K562 (cell line): Measurements from ENCODE around the gene COL4A1. TPM values are rescaled to one million over a fixed set of nuclear protein-coding genes. Genes with fewer than 3 reads are reported as not detected.

Experiments used
- ATAC-seq: fragments of 200-7000 bp; cut with Tn5 transposase; 3 replicates; pipeline ENCODE4 v1.9.1; 2020; ENCODE audit warnings: moderate library complexity
- BruUV-seq: library from RNA; stranded (reverse); fragments of 400-500 nt; replicated peaks from 2 replicates; lab custom pipeline; 2021; lab: Mats Ljungman, UMichigan
- CTCF ChIA-PET: fragments of 300-600 bp; formaldehyde crosslinking; extraction: SDS; loops from one replicate; lab custom pipeline; 2021; ENCODE audit warnings: low intra/inter-chr PET ratio; lab: Yijun Ruan, JAX
- POLR2A ChIA-PET: fragments of 300-600, 350-650 bp; sonication (Branson Sonifier 250); formaldehyde crosslinking; extraction: SDS; loops from one replicate; lab custom pipeline; 2021; ENCODE audit warnings: antibody characterized with exemption, inconsistent platforms; lab: Yijun Ruan, JAX
- DNase-seq, 4 experiments: peaks; one replicate each; pipeline versions ENCODE4 v3.0.0 to v3.0.0-alpha.2; 2011 to 2018; ENCODE audit warnings: low spot score in 3 of 4, mixed read lengths in 3 of 4; ENCODE audit errors: extremely low read depth in 1 of 4
- FAIRE-seq: peaks from 2 replicates; lab custom pipeline; 2011; peaks lifted over from hg19 to GRCh38; lab: Jason Lieb, UNC
- H2AFZ ChIP-seq: 2 replicates; pipeline ENCODE4 v1.6.0; 2011; ENCODE audit warnings: low read depth, low read length, control low read depth, inconsistent platforms
- H3K27ac ChIP-seq: fragments of 200-600 bp; 3 replicates; pipeline ENCODE4 v1.8.0; 2011; ENCODE audit warnings: low read depth, mild to moderate bottlenecking, control low read depth, inconsistent platforms, low read length, moderate library complexity, mixed read lengths; ENCODE audit errors: extremely low read depth
- H3K27me3 ChIP-seq, 2 experiments: fragments of 300-600 bp in 1 of 2; 2 replicates in 1 of 2; 3 replicates in 1 of 2; pipeline versions ENCODE4 v1.6.0 to v1.8.0; 2011; ENCODE audit warnings: inconsistent platforms in 2 of 2, low read length in 2 of 2, mild to moderate bottlenecking in 1 of 2, mixed read lengths in 1 of 2, moderate library complexity in 1 of 2; ENCODE audit not compliant: control insufficient read depth in 2 of 2, insufficient read depth in 2 of 2
- H3K36me3 ChIP-seq: fragments of 300-600 bp; 3 replicates; pipeline ENCODE4 v1.8.0; 2011; ENCODE audit warnings: mild to moderate bottlenecking, low read length, inconsistent platforms; ENCODE audit not compliant: control insufficient read depth, insufficient read depth
- H3K4me1 ChIP-seq, 2 experiments: fragments of 200-600 bp in 1 of 2; replicated peaks in 1 of 2; 2 replicates in 1 of 2; 3 replicates in 1 of 2; pipeline versions ENCODE4 v1.5.1 to v1.8.0; 2011; ENCODE audit warnings: inconsistent platforms in 2 of 2, low read length in 2 of 2, mild to moderate bottlenecking in 1 of 2, mixed read lengths in 1 of 2, moderate library complexity in 1 of 2; ENCODE audit not compliant: control insufficient read depth in 2 of 2, insufficient read depth in 2 of 2
- H3K4me2 ChIP-seq: 2 replicates; pipeline ENCODE4 v1.6.1; 2011; ENCODE audit warnings: low read length, control low read depth, inconsistent platforms, mixed read lengths; ENCODE audit not compliant: insufficient read depth
- H3K4me3 ChIP-seq: fragments of 200-600 bp; sonication (generic), shearing (Covaris generic); 2 replicates; pipeline ENCODE4 v1.5.1; 2016; ENCODE audit warnings: control low read depth, inconsistent platforms
- H3K79me2 ChIP-seq: fragments of 200-600 bp; 3 replicates; pipeline ENCODE4 v1.8.0; 2011; ENCODE audit warnings: low read length, inconsistent platforms; ENCODE audit not compliant: control insufficient read depth, insufficient read depth
- H3K9ac ChIP-seq, 2 experiments: 2 replicates each; pipeline versions ENCODE4 v1.6.0 to v1.6.1; 2011; ENCODE audit warnings: low read depth in 2 of 2, low read length in 2 of 2, control low read depth in 1 of 2, inconsistent platforms in 1 of 2, mild to moderate bottlenecking in 1 of 2, mixed read lengths in 1 of 2; ENCODE audit not compliant: insufficient read depth in 1 of 2
- H3K9me1 ChIP-seq: one replicate; pipeline ENCODE4 v1.6.0; 2011; ENCODE audit warnings: inconsistent platforms, mild to moderate bottlenecking, low read length, moderate library complexity; ENCODE audit not compliant: control insufficient read depth, insufficient read depth
- H3K9me3 ChIP-seq: replicated peaks from 2 replicates; pipeline ENCODE4 v1.5.1; 2011; ENCODE audit warnings: low read depth, low read length, inconsistent platforms; ENCODE audit not compliant: control insufficient read depth, insufficient read depth
- H4K20me1 ChIP-seq: replicated peaks from 2 replicates; pipeline ENCODE4 v1.6.1; 2011; ENCODE audit warnings: low read length, inconsistent platforms, mixed read lengths; ENCODE audit not compliant: control insufficient read depth, insufficient read depth
- BRD4 ChIP-seq: fragments of 200-600 bp; sonication (generic); IDR thresholded peaks from 2 replicates; pipeline ENCODE4 v1.6.1; 2017; ENCODE audit warnings: inconsistent platforms
- CCNT2 ChIP-seq: IDR thresholded peaks from 2 replicates; pipeline ENCODE4 v1.6.1; 2011; ENCODE audit warnings: borderline replicate concordance, low read depth, mild to moderate bottlenecking, moderate library complexity, mixed read lengths, low read length; ENCODE audit not compliant: insufficient read length; ENCODE audit errors: extremely low read depth
- EP400 ChIP-seq: fragments of 450-650 bp; IDR thresholded peaks from 2 replicates; pipeline ENCODE4 v1.6.1; 2017; ENCODE audit warnings: antibody characterized with exemption, mild to moderate bottlenecking, moderate library complexity
- GTF2F1 ChIP-seq: IDR thresholded peaks from 2 replicates; pipeline ENCODE4 v1.6.1; 2011; ENCODE audit warnings: low read depth, low read length, improper control_type of control experiment
- HMGN3 ChIP-seq: IDR thresholded peaks from 2 replicates; pipeline ENCODE4 v1.6.1; 2011; ENCODE audit warnings: borderline replicate concordance, low read depth, mild to moderate bottlenecking, mixed read lengths, low read length; ENCODE audit not compliant: insufficient read length; ENCODE audit errors: extremely low read depth
- PREB ChIP-seq: sonication (generic); formaldehyde crosslinking; IDR thresholded peaks from 2 replicates; pipeline ENCODE4 v1.8.1; 2023; ENCODE audit warnings: mild to moderate bottlenecking, missing genetic modification reagents
- WGBS: fragments of 100-300 bp; shearing (Covaris generic); methylation state at CpG from one replicate; pipeline ENCODE4 v1.1.6; 2016; ENCODE audit warnings: low coverage, mixed read lengths; ENCODE audit not compliant: insufficient coverage; ENCODE audit errors: missing lambda C conversion rate; 5-methylcytosine and 5-hydroxymethylcytosine counted together
- in situ Hi-C: fragments of 300-500 bp; cut with MboI; formaldehyde crosslinking; loops from 4 replicates; pipeline ENCODE4 v1.15.0; 2018; ENCODE audit warnings: inconsistent platforms, mixed read lengths
- intact Hi-C: fragments of 100-400 bp; cut with micrococcal nuclease; formaldehyde crosslinking; loops from 2 replicates; pipeline ENCODE4 v1.14.2; 2022
- polyA plus RNA-seq, 8 experiments: library from polyadenylated mRNA; depleted of rRNA in 4 of 8; stranded (reverse) in 5 of 8; unstranded in 3 of 8; fragments of >200 nt; fragmentation: Nextera tagmentation in 2 of 8; fragmentation: Illumina TruSeq in 1 of 8; extraction: Ambion mirVana in 2 of 8; extraction: Trizol in 1 of 8; gene quantifications; 2 replicates each; pipeline versions ENCODE4 v1.2.1 to v1.2.3, GENCODE V29; 2011 to 2014; ENCODE audit warnings: inconsistent platforms in 1 of 8, missing spikeins in 1 of 8
- total RNA-seq, 7 experiments: library from RNA; depleted of rRNA in 6 of 7; stranded (reverse); fragments of >200 nt in 6 of 7; fragmentation: Illumina TruSeq in 2 of 7; extraction: Trizol in 2 of 7; gene quantifications; 2 replicates each; pipeline versions ENCODE4 v1.2.1 to v1.2.3, GENCODE V29; 2011 to 2021; ENCODE audit warnings: low replicate concordance in 1 of 7

Gene COL4A1
- total and polyA plus RNA-seq, 9 of the 15 experiments (the other 6 are each of a cell fraction or from before 2014, with no cell fraction given), result 0.35 TPM; not detected in 8

GRCh38 chr13:110206185-110206584 lies 100.8 kb downstream of the COL4A1 start:
- no peaks in the 10 kb centered on the region for H3K36me3 ChIP-seq
- no peak for FAIRE-seq
- BruUV-seq, result no TSS peak
- TF ChIP-seq GTF2F1 (no peak), PREB (CRISPR knock-in tag) (no peak), BRD4 (no peak), EP400 (no peak), HMGN3 (no peak), CCNT2 (no peak)
- ChIA-PET CTCF (no interaction called here), POLR2A (no interaction called here)
- no peak for DNase-seq
- no peak for ATAC-seq
- H3K4me3 ChIP-seq, result no peak overlapping the region
- H3K27me3 ChIP-seq, result peaks cover 2 to 20% of the 10 kb centered on the region in 2 experiments; a peak in 3 of 5 replicates
- 3% methylated on average over 8 of the region's 8 CpGs for WGBS
- no peaks in the 10 kb centered on the region for H3K9me3 ChIP-seq
- no peak overlapping the region for H2AFZ ChIP-seq
- H3K9ac ChIP-seq, result no peak overlapping the region
- H3K27ac ChIP-seq, result no peak overlapping the region
- no peak overlapping the region for H3K4me2 ChIP-seq
- no peaks in the 10 kb centered on the region for H4K20me1 ChIP-seq
- intact Hi-C loops (no loop called here), in situ Hi-C loops (no loop called here)
- no peaks in the 10 kb centered on the region for H3K9me1 ChIP-seq
- no peaks in the 10 kb centered on the region for H3K79me2 ChIP-seq
- H3K4me1 ChIP-seq, result no peaks in the 10 kb centered on the region
